ENCODE measurements around the gene IL2RA. TPM values are rescaled to one million over a fixed set of nuclear protein-coding genes. Genes with fewer than 3 reads are reported as not detected.
"Not testable (repeated sequence)": the region's sequence is repeated elsewhere in the genome, so short reads cannot be mapped to it uniquely, and the experiment has no call there.

The IL2RA gene
- total and polyA plus RNA-seq, 3 donors from 2014 or later = 0.62 to 1.0 TPM; not detected in 1

- intact Hi-C loops (cut with DNase I; ENCODE audit: low total_unique reads) = no loop called here
- Histone ChIP-seq H3K4me3 (no peak overlapping the region), H3K27ac (peak overlapping the region; percentile 68 to 75), H3K4me1 (peaks cover 8% of the 10 kb centered on the region), H3K9me3 (no peaks in the 10 kb centered on the region), H3K36me3 (ENCODE audit: low read depth, missing control alignments) (no peaks in the 10 kb centered on the region), H3K27me3 (no peaks in the 10 kb centered on the region)
- TF ChIP-seq, protein P1, sequence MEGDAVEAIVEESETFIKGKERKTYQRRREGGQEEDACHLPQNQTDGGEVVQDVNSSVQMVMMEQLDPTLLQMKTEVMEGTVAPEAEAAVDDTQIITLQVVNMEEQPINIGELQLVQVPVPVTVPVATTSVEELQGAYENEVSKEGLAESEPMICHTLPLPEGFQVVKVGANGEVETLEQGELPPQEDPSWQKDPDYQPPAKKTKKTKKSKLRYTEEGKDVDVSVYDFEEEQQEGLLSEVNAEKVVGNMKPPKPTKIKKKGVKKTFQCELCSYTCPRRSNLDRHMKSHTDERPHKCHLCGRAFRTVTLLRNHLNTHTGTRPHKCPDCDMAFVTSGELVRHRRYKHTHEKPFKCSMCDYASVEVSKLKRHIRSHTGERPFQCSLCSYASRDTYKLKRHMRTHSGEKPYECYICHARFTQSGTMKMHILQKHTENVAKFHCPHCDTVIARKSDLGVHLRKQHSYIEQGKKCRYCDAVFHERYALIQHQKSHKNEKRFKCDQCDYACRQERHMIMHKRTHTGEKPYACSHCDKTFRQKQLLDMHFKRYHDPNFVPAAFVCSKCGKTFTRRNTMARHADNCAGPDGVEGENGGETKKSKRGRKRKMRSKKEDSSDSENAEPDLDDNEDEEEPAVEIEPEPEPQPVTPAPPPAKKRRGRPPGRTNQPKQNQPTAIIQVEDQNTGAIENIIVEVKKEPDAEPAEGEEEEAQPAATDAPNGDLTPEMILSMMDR (IDR thresholded peaks at IDR 0.05) = no peak
- no peak for TF ChIP-seq POLR2A (IDR thresholded peaks at IDR 0.05)
- DNase-seq = peak; percentile 83
- WGBS, 2 donors = 68 to 81% methylated on average over 29 of the region's 29 CpGs
These were observed 100.6 kb downstream of the IL2RA start for GRCh38 chr10:5961405-5962100.

- DNase-seq; H3K4me1 ChIP-seq; H3K9me3 ChIP-seq; H3K27me3 ChIP-seq; H3K4me3 ChIP-seq; intact Hi-C loops (cut with DNase I; ENCODE audit: low total_unique reads); H3K36me3 ChIP-seq (ENCODE audit: low read depth, missing control alignments): not testable (repeated sequence)
- peak overlapping the region; percentile 68 to 75 for H3K27ac ChIP-seq
- WGBS, 2 donors = 85 to 87% methylated on average over 10 of the region's 10 CpGs
These were observed 101.2 kb downstream of the IL2RA start for GRCh38 chr10:5960973-5961275.

Small RNAs within 50 kb of the gene (small RNA-seq; reads per million reads assigned to genes)
- gene RF00397 = 0 reads per million in 2 donors

Other genes with a start within 250 kb of the IL2RA start
- gene GDI2, start 248.9 kb downstream of the IL2RA start, total RNA-seq = 100 to 1,000 TPM; 184 to 204 TPM
- gene GDI2, start 248.9 kb downstream of the IL2RA start, polyA plus RNA-seq (ENCODE audit: insufficient read depth, low read depth, low replicate concordance) = 144 TPM
- 10 to 100 TPM; 30.3 to 32.1 TPM for gene ANKRD16, start 172.5 kb downstream of the IL2RA start, total RNA-seq
- gene ANKRD16, start 172.5 kb downstream of the IL2RA start, polyA plus RNA-seq (ENCODE audit: insufficient read depth, low read depth, low replicate concordance) = 14.2 TPM
- gene FBH1, start 172.1 kb downstream of the IL2RA start, total RNA-seq = 100 to 1,000 TPM; 174 to 203 TPM
- gene FBH1, start 172.1 kb downstream of the IL2RA start, polyA plus RNA-seq (ENCODE audit: insufficient read depth, low read depth, low replicate concordance) = 91.6 TPM
- gene IL15RA, start 84.8 kb downstream of the IL2RA start, total RNA-seq = 10 to 100 TPM; 18.3 to 21.9 TPM
- gene IL15RA, start 84.8 kb downstream of the IL2RA start, polyA plus RNA-seq (ENCODE audit: insufficient read depth, low read depth, low replicate concordance) = 15.6 TPM
- gene RBM17, start 26.7 kb upstream of the IL2RA start, total RNA-seq = 100 to 1,000 TPM; 114 to 121 TPM
- 145 TPM for gene RBM17, start 26.7 kb upstream of the IL2RA start, polyA plus RNA-seq (ENCODE audit: insufficient read depth, low read depth, low replicate concordance)
- gene PFKFB3, start 140.6 kb upstream of the IL2RA start, total RNA-seq = 10 to 100 TPM; 53.9 to 65.3 TPM
- gene PFKFB3, start 140.6 kb upstream of the IL2RA start, polyA plus RNA-seq (ENCODE audit: insufficient read depth, low read depth, low replicate concordance) = 31.7 TPM

Data from testis (tissue), 3 donors.